ENCODE measurements around the gene GPR141. TPM values are rescaled to one million over a fixed set of nuclear protein-coding genes. Genes with fewer than 3 reads are reported as not detected.

The GPR141 gene
- polyA plus RNA-seq, 1 of the 3 experiments (the other 2 are of a cell fraction): not detected

DNA sequence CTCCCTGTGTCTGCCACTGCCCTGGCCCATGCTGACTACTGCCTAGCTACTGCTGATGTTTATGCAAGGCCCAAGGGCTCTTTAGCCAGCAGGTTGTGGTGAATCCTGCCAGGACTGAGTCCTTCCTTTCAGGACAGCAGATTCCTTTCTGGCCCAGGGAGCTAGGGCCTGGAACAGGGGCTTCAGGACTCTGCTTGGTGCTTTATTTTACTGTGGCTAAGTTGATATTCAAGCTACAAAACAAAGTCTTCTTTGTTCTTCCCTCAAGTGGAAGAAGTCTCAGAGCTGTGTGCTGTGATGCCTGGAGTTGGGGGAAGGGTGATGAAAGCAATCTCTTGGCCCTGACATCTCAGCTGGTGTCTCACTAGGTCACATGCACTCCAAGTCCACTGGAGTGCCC, 98.6 kb downstream of the GPR141 start:
- H3K9me3 ChIP-seq: peaks cover 4% of the 10 kb centered on the region; the same call in 1 of the 2 replicates
- no peaks in the 10 kb centered on the region for H3K79me2 ChIP-seq (ENCODE audit: insufficient read depth)
- H2AFZ ChIP-seq (ENCODE audit: low read depth): no peak overlapping the region
- no peak overlapping the region for H3K9ac ChIP-seq
- H3F3A ChIP-seq (replicated peaks; ENCODE audit: insufficient read depth): no peaks in the 10 kb centered on the region
- no peak overlapping the region for H3K4me2 ChIP-seq
- H3K27ac ChIP-seq (ENCODE audit: low read depth in 2 of 2, low read length in 1 of 2): no peak overlapping the region
- TF ChIP-seq TCF12 (IDR thresholded peaks at IDR 0.05): no peak
- ChIA-PET POLR2A (no interaction called here), CTCF (interaction anchor here (1.1 kb wide), 1 partner anchor 52 kb away, joined by 3 read pairs; no protein-coding TSS in a partner anchor)
- no peaks in the 10 kb centered on the region for H3K4me1 ChIP-seq (ENCODE audit: control insufficient read depth in 1 of 2, insufficient read depth in 2 of 2, low read depth in 1 of 2, low read length in 1 of 2)
- no peak overlapping the region for H3K4me3 ChIP-seq (ENCODE audit: low read depth in 2 of 2, low read length in 1 of 2)
- no peaks in the 10 kb centered on the region for H3K27me3 ChIP-seq (ENCODE audit: insufficient read depth)
- H3K36me3 ChIP-seq (replicated peaks in 1 of 2; ENCODE audit: control insufficient read depth in 1 of 2, insufficient read depth in 2 of 2, low read length in 1 of 2): no peaks in the 10 kb centered on the region
- DNase-seq: no peak
- H3K9me2 ChIP-seq: no peaks in the 10 kb centered on the region
- H4K20me1 ChIP-seq (ENCODE audit: insufficient read depth): no peaks in the 10 kb centered on the region

DNA sequence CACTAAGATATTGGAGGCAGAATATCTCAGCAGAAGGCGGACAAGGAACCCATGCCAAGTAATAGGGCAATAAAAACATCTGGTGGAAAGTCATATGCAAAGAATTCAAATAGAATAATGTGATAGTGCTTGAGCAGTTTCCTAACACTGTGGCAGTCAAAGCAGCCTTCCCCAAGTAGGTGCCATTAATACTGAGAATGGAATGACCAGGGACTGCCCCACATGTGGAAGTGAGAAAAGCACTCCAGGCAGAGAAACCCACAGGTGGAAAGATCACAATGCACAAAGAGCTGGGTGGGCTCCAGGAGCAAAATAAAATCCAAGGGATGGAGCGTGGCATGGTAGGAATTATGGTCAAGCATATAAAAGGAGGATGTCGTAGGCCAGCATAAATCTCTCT, 100.4 kb downstream of the GPR141 start:
- H3K4me2 ChIP-seq: no peak overlapping the region
- no peaks in the 10 kb centered on the region for H3K79me2 ChIP-seq (ENCODE audit: insufficient read depth)
- H3K27me3 ChIP-seq (ENCODE audit: insufficient read depth): no peaks in the 10 kb centered on the region
- no peak overlapping the region for H3K4me3 ChIP-seq (ENCODE audit: low read depth in 2 of 2, low read length in 1 of 2)
- no peaks in the 10 kb centered on the region for H3K9me2 ChIP-seq
- H2AFZ ChIP-seq (ENCODE audit: low read depth): no peak overlapping the region
- TF ChIP-seq FOSL2 (IDR thresholded peaks at IDR 0.05; ENCODE audit: borderline replicate concordance, low read depth): no peak
- TF ChIP-seq MXI1 (IDR thresholded peaks at IDR 0.05; ENCODE audit: low read depth, low read length): no peak
- no peak for TF ChIP-seq NFIC (IDR thresholded peaks at IDR 0.05; ENCODE audit: borderline replicate concordance)
- TF ChIP-seq ELF1 (IDR thresholded peaks at IDR 0.05): no peak
- TF ChIP-seq, protein P1, sequence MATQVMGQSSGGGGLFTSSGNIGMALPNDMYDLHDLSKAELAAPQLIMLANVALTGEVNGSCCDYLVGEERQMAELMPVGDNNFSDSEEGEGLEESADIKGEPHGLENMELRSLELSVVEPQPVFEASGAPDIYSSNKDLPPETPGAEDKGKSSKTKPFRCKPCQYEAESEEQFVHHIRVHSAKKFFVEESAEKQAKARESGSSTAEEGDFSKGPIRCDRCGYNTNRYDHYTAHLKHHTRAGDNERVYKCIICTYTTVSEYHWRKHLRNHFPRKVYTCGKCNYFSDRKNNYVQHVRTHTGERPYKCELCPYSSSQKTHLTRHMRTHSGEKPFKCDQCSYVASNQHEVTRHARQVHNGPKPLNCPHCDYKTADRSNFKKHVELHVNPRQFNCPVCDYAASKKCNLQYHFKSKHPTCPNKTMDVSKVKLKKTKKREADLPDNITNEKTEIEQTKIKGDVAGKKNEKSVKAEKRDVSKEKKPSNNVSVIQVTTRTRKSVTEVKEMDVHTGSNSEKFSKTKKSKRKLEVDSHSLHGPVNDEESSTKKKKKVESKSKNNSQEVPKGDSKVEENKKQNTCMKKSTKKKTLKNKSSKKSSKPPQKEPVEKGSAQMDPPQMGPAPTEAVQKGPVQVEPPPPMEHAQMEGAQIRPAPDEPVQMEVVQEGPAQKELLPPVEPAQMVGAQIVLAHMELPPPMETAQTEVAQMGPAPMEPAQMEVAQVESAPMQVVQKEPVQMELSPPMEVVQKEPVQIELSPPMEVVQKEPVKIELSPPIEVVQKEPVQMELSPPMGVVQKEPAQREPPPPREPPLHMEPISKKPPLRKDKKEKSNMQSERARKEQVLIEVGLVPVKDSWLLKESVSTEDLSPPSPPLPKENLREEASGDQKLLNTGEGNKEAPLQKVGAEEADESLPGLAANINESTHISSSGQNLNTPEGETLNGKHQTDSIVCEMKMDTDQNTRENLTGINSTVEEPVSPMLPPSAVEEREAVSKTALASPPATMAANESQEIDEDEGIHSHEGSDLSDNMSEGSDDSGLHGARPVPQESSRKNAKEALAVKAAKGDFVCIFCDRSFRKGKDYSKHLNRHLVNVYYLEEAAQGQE (IDR thresholded peaks at IDR 0.05; ENCODE audit: low read depth, low read length): no peak
- no peak for TF ChIP-seq RCOR1 (IDR thresholded peaks at IDR 0.05; ENCODE audit: low read length)
- no peak for TF ChIP-seq CHD2 (IDR thresholded peaks at IDR 0.05; ENCODE audit: low read length, partially characterized antibody)
- TF ChIP-seq, protein P2, sequence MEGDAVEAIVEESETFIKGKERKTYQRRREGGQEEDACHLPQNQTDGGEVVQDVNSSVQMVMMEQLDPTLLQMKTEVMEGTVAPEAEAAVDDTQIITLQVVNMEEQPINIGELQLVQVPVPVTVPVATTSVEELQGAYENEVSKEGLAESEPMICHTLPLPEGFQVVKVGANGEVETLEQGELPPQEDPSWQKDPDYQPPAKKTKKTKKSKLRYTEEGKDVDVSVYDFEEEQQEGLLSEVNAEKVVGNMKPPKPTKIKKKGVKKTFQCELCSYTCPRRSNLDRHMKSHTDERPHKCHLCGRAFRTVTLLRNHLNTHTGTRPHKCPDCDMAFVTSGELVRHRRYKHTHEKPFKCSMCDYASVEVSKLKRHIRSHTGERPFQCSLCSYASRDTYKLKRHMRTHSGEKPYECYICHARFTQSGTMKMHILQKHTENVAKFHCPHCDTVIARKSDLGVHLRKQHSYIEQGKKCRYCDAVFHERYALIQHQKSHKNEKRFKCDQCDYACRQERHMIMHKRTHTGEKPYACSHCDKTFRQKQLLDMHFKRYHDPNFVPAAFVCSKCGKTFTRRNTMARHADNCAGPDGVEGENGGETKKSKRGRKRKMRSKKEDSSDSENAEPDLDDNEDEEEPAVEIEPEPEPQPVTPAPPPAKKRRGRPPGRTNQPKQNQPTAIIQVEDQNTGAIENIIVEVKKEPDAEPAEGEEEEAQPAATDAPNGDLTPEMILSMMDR (IDR thresholded peaks at IDR 0.05): no peak
- TF ChIP-seq EP300 (IDR thresholded peaks at IDR 0.05; ENCODE audit: borderline replicate concordance in 1 of 2, low read depth in 1 of 2, low read length in 1 of 2): no peak
- no peak for TF ChIP-seq JUND (IDR thresholded peaks at IDR 0.05)
- no peak for TF ChIP-seq SIN3A (IDR thresholded peaks at IDR 0.05; ENCODE audit: borderline replicate concordance, low read depth, low read length)
- TF ChIP-seq, protein P3, sequence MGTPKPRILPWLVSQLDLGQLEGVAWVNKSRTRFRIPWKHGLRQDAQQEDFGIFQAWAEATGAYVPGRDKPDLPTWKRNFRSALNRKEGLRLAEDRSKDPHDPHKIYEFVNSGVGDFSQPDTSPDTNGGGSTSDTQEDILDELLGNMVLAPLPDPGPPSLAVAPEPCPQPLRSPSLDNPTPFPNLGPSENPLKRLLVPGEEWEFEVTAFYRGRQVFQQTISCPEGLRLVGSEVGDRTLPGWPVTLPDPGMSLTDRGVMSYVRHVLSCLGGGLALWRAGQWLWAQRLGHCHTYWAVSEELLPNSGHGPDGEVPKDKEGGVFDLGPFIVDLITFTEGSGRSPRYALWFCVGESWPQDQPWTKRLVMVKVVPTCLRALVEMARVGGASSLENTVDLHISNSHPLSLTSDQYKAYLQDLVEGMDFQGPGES (IDR thresholded peaks at IDR 0.05; ENCODE audit: low read depth, low read length): no peak
- TF ChIP-seq, protein P4, sequence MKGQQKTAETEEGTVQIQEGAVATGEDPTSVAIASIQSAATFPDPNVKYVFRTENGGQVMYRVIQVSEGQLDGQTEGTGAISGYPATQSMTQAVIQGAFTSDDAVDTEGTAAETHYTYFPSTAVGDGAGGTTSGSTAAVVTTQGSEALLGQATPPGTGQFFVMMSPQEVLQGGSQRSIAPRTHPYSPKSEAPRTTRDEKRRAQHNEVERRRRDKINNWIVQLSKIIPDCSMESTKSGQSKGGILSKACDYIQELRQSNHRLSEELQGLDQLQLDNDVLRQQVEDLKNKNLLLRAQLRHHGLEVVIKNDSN (IDR thresholded peaks at IDR 0.05; ENCODE audit: borderline replicate concordance, low read depth): no peak
- TF ChIP-seq RAD21 (IDR thresholded peaks at IDR 0.05; ENCODE audit: low read length): no peak
- TF ChIP-seq, protein P5, sequence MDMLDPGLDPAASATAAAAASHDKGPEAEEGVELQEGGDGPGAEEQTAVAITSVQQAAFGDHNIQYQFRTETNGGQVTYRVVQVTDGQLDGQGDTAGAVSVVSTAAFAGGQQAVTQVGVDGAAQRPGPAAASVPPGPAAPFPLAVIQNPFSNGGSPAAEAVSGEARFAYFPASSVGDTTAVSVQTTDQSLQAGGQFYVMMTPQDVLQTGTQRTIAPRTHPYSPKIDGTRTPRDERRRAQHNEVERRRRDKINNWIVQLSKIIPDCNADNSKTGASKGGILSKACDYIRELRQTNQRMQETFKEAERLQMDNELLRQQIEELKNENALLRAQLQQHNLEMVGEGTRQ (IDR thresholded peaks at IDR 0.05; ENCODE audit: borderline replicate concordance, low read depth, low read length): no peak
- CTCF ChIA-PET: no interaction called here
- no peak for DNase-seq
- POLR2A ChIA-PET: no interaction called here
- no peak overlapping the region for H3K27ac ChIP-seq (ENCODE audit: low read depth in 2 of 2, low read length in 1 of 2)
- H3K36me3 ChIP-seq (replicated peaks in 1 of 2; ENCODE audit: control insufficient read depth in 1 of 2, insufficient read depth in 2 of 2, low read length in 1 of 2): no peaks in the 10 kb centered on the region
- H3K4me1 ChIP-seq (ENCODE audit: control insufficient read depth in 1 of 2, insufficient read depth in 2 of 2, low read depth in 1 of 2, low read length in 1 of 2): no peaks in the 10 kb centered on the region
- WGBS (ENCODE audit: low lambda C conversion rate): 17% methylated on average over 3 of the region's 3 CpGs
- H3K9ac ChIP-seq: no peak overlapping the region
- no peaks in the 10 kb centered on the region for H3F3A ChIP-seq (replicated peaks; ENCODE audit: insufficient read depth)
- no peaks in the 10 kb centered on the region for H3K9me3 ChIP-seq
- no peaks in the 10 kb centered on the region for H4K20me1 ChIP-seq (ENCODE audit: insufficient read depth)
